Caco-2 (cell line): ENCODE data around the gene MN1. TPM values are rescaled to one million over a fixed set of nuclear protein-coding genes. Genes with fewer than 3 reads are reported as not detected.

ENCODE experiments used
- BruUV-seq: library from RNA; stranded (reverse); fragments of 400-500 nt; replicated peaks from 2 replicates; lab custom pipeline; 2021; lab: Mats Ljungman, UMichigan
- CTCF ChIA-PET: fragments of 300-600 bp; sonication (Branson Sonifier 250); formaldehyde crosslinking; loops from one replicate; lab custom pipeline; 2022; ENCODE audit warnings: antibody characterized with exemption; lab: Charles Lee
- POLR2A ChIA-PET: fragments of 300-600 bp; sonication (Branson Sonifier 250); formaldehyde crosslinking; loops from one replicate; lab custom pipeline; 2022; ENCODE audit warnings: antibody characterized with exemption; lab: Charles Lee
- DNase-seq, 2 experiments: peaks; one replicate each; pipeline versions ENCODE4 v3.0.0 to v3.0.0-alpha.2; 2020 to 2022
- H3K27me3 ChIP-seq: replicated peaks from 2 replicates; pipeline ENCODE4 v1.6.0; 2011; ENCODE audit warnings: low read length; ENCODE audit not compliant: control insufficient read depth, insufficient read depth
- H3K36me3 ChIP-seq: 2 replicates; pipeline ENCODE4 v1.5.1; 2011; ENCODE audit warnings: low read length; ENCODE audit not compliant: control insufficient read depth, insufficient read depth
- H3K4me1 ChIP-seq: fragments of 250-450 bp; sonication (Bioruptor Pico); 2 replicates; pipeline ENCODE4 v1.5.1; 2020; ENCODE audit warnings: mild to moderate bottlenecking
- H3K4me3 ChIP-seq: 2 replicates; pipeline ENCODE4 v1.5.1; 2011; ENCODE audit warnings: low read depth, mild to moderate bottlenecking, control low read depth, low read length
- H3K9me3 ChIP-seq: fragments of 250-450 bp; sonication (Bioruptor Pico); 2 replicates; pipeline ENCODE4 v1.5.1; 2020; ENCODE audit warnings: mild to moderate bottlenecking, moderate library complexity
- H3K27ac Mint-ChIP-seq: one replicate; pipeline ENCODE4 v1.8.0; 2022; ENCODE audit warnings: mixed read lengths; ENCODE audit not compliant: unreplicated experiment
- H3K27me3 Mint-ChIP-seq: one replicate; pipeline ENCODE4 v1.8.0; 2022; ENCODE audit warnings: mixed read lengths; ENCODE audit not compliant: insufficient read depth, unreplicated experiment
- H3K36me3 Mint-ChIP-seq: one replicate; pipeline ENCODE4 v1.8.0; 2022; ENCODE audit warnings: mild to moderate bottlenecking, mixed read lengths; ENCODE audit not compliant: insufficient read depth, unreplicated experiment
- H3K4me1 Mint-ChIP-seq: one replicate; pipeline ENCODE4 v1.8.0; 2022; ENCODE audit warnings: low read depth, mixed read lengths; ENCODE audit not compliant: unreplicated experiment
- H3K4me3 Mint-ChIP-seq: one replicate; pipeline ENCODE4 v1.8.0; 2022; ENCODE audit warnings: mild to moderate bottlenecking, moderate library complexity, mixed read lengths; ENCODE audit not compliant: unreplicated experiment
- H3K9me3 Mint-ChIP-seq: one replicate; pipeline ENCODE4 v1.8.0; 2022; ENCODE audit warnings: mixed read lengths; ENCODE audit not compliant: unreplicated experiment
- intact Hi-C: fragments of 100-400 bp; cut with micrococcal nuclease; formaldehyde crosslinking; loops from one replicate; pipeline ENCODE4 v1.10.0; 2022; ENCODE audit not compliant: unreplicated experiment
- total RNA-seq: library from RNA; stranded (reverse); gene quantifications from 2 replicates; pipeline ENCODE4 v1.2.3, GENCODE V29; 2022
- TF ChIP-seq, protein P1 (sequence below), 2 experiments: fragments of 200-600 bp in 1 of 2; IDR thresholded peaks; 1 replicate in 1 of 2; 2 replicates in 1 of 2; pipeline versions ENCODE4 v1.5.1 to v1.8.0; 2011 to 2022; ENCODE audit warnings: antibody characterized with exemption in 1 of 2, control low read depth in 1 of 2, inconsistent platforms in 1 of 2, low read depth in 1 of 2, low read length in 1 of 2, mild to moderate bottlenecking in 1 of 2, moderate library complexity in 1 of 2; ENCODE audit not compliant: insufficient read depth in 1 of 2, severe bottlenecking in 1 of 2, unreplicated experiment in 1 of 2

MN1 gene
- total RNA-seq, 1 experiment from 2014 or later = 0.32 TPM

DNA sequence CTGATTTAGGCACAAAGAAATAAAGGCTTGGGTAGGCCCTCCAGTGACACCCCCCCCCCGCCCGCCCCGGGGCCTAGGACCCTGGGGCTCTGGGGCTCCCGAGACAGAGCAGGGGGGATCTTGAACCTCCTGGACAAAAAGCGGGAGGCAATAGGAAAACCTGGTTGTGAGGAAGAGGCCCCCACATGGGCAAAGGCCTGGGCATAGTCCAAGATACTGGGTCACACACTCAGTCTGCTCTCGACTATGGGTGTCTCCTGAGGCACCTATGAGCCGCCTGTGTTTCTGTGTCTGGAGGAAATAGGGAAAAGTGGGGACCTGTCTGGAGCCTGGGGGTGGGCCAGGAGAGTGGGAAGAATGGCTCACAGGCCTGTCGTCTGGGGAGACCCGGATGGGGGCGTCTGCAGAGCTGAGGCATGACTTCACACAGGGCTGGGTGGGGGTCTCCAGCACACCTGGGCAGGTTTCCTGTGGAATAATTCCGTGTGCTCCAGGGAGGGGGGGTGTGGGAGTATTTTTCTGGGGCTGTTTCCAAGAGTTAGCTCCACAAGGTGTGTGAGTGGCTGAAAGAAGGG lies 2.4 kb upstream of the MN1 start:
- Mint-ChIP-seq H3K36me3 (no peaks in the 10 kb centered on the region), H3K4me3 (no peak overlapping the region), H3K27ac (no peak overlapping the region), H3K4me1 (peaks cover 6% of the 10 kb centered on the region), H3K27me3 (peaks cover 10% of the 10 kb centered on the region), H3K9me3 (no peaks in the 10 kb centered on the region)
- TF ChIP-seq, protein P1, sequence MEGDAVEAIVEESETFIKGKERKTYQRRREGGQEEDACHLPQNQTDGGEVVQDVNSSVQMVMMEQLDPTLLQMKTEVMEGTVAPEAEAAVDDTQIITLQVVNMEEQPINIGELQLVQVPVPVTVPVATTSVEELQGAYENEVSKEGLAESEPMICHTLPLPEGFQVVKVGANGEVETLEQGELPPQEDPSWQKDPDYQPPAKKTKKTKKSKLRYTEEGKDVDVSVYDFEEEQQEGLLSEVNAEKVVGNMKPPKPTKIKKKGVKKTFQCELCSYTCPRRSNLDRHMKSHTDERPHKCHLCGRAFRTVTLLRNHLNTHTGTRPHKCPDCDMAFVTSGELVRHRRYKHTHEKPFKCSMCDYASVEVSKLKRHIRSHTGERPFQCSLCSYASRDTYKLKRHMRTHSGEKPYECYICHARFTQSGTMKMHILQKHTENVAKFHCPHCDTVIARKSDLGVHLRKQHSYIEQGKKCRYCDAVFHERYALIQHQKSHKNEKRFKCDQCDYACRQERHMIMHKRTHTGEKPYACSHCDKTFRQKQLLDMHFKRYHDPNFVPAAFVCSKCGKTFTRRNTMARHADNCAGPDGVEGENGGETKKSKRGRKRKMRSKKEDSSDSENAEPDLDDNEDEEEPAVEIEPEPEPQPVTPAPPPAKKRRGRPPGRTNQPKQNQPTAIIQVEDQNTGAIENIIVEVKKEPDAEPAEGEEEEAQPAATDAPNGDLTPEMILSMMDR (IDR thresholded peaks at IDR 0.05; ENCODE audit: insufficient read depth in 1 of 2, low read depth in 1 of 2, low read length in 1 of 2, severe bottlenecking in 1 of 2, unreplicated experiment in 1 of 2) = no peak
- CTCF ChIA-PET = interaction anchor here (0.7 to 1.5 kb wide), 2 partner anchors 261 to 394 kb away, joined by 4 to 5 read pairs; no protein-coding TSS in a partner anchor
- no peak overlapping the region for H3K4me3 ChIP-seq
- no peaks in the 10 kb centered on the region for H3K4me1 ChIP-seq
- no TSS peak for BruUV-seq
- H3K36me3 ChIP-seq = no peaks in the 10 kb centered on the region
- no peak for DNase-seq
- intact Hi-C loops = loop anchor here (1.0 to 10.0 kb wide), 3 partner anchors 169 to 1129 kb away; no protein-coding TSS in a partner anchor
- POLR2A ChIA-PET = no interaction called here
- peaks cover 2% of the 10 kb centered on the region for H3K27me3 ChIP-seq
- H3K9me3 ChIP-seq = no peaks in the 10 kb centered on the region

DNA sequence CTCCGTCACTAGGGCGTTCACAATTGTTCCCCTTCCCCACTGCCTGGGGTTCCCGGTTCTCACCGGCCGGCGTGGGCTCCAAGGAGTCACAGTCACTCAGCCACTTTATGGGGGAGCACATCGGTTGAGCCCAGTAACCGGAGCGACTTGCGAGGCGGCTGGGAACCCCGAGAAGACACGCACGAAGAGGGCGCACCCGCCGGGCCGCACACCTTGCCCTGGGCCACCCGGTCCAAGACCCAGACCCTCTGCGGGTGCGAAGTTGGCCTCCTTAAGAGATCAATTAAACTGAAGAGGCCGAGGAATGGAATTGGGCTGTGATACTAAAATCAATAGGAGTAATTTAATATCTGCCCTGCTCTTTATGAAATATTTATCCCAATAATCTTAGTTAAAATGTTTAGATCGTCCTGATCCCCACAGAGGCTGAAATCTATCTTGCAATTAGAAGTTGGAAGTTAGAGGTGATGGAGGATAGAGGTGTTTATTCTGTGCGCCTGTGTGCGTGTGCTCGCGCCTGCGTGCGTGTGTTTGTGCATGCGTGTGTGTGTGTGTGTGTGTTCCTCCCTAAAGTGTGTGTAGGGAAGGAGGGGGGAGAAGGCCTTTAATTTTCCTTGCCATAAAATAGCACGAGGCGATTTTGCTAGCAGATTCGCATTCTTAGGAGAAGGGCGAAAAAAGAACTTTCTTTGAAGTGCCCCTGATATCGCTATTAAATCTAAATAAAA lies 954 bp upstream of the MN1 start:
- H3K27me3 Mint-ChIP-seq = peaks cover 10% of the 10 kb centered on the region
- POLR2A ChIA-PET = no interaction called here
- Histone ChIP-seq H3K27me3 (peaks cover 2% of the 10 kb centered on the region), H3K4me3 (no peak overlapping the region), H3K9me3 (no peaks in the 10 kb centered on the region), H3K36me3 (no peaks in the 10 kb centered on the region), H3K4me1 (no peaks in the 10 kb centered on the region)
- CTCF ChIA-PET = no interaction called here
- peaks cover 6% of the 10 kb centered on the region for H3K4me1 Mint-ChIP-seq
- no peak overlapping the region for H3K27ac Mint-ChIP-seq
- peak overlapping the region; percentile 71 for H3K4me3 Mint-ChIP-seq
- no peak for DNase-seq
- no peaks in the 10 kb centered on the region for H3K9me3 Mint-ChIP-seq
- intact Hi-C loops = loop anchor here (10.0 kb wide), 2 partner anchors 168 to 1128 kb away; no protein-coding TSS in a partner anchor
- BruUV-seq = no TSS peak
- TF ChIP-seq, protein P1 (IDR thresholded peaks at IDR 0.05; ENCODE audit: insufficient read depth in 1 of 2, low read depth in 1 of 2, low read length in 1 of 2, severe bottlenecking in 1 of 2, unreplicated experiment in 1 of 2) = no peak
- no peaks in the 10 kb centered on the region for H3K36me3 Mint-ChIP-seq

DNA sequence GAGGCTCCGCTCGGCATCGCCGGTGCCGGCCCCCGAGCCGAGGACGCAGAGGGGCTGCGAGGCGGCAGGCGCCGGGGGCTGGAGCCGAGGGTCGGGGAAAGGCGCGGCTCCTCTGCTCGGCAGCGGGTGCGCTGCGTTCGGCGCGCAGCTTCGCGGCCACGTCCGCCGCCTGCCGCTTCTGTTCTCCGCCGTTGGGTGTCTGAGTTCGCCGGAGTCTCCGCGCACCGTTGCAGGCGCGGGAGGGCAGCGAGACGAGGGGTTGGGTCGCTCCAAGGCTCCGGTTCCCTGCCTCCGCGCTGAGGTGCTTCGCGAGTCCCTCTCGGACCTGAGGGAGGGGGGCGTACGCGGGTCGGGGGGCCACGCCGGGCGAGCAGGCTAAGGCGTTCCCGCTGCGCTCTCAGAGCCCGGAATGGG lies 347 bp downstream of the MN1 start:
- CTCF ChIA-PET = interaction anchor here (0.8 to 1.3 kb wide), 2 partner anchors 21 to 101 kb away, joined by 6 read pairs; no protein-coding TSS in a partner anchor
- intact Hi-C loops = loop anchor here (10.0 kb wide), 2 partner anchors 166 to 1126 kb away; no protein-coding TSS in a partner anchor

More for the DNA sequence above, 347 bp downstream of the MN1 start:
- H3K27ac Mint-ChIP-seq = no peak overlapping the region
- Histone ChIP-seq H3K4me1 (no peaks in the 10 kb centered on the region), H3K36me3 (no peaks in the 10 kb centered on the region), H3K9me3 (no peaks in the 10 kb centered on the region), H3K4me3 (peak overlapping the region; percentile 72), H3K27me3 (peaks cover 2% of the 10 kb centered on the region)
- H3K36me3 Mint-ChIP-seq = no peaks in the 10 kb centered on the region
- TF ChIP-seq, protein P1 (IDR thresholded peaks at IDR 0.05; ENCODE audit: insufficient read depth in 1 of 2, low read depth in 1 of 2, low read length in 1 of 2, severe bottlenecking in 1 of 2, unreplicated experiment in 1 of 2) = no peak
- H3K4me3 Mint-ChIP-seq = peak overlapping the region; percentile 71
- DNase-seq = peak in 1 of 2 experiments; percentile 43
- no TSS peak for BruUV-seq
- H3K27me3 Mint-ChIP-seq = peaks cover 8% of the 10 kb centered on the region
- H3K9me3 Mint-ChIP-seq = no peaks in the 10 kb centered on the region
- POLR2A ChIA-PET = no interaction called here
- H3K4me1 Mint-ChIP-seq = peaks cover 6% of the 10 kb centered on the region
